ENCODE measurements around the gene SLC26A11.

- no peak for TF ChIP-seq MAX (IDR thresholded peaks at IDR 0.05; ENCODE audit: low read depth, low read length)
- no peak for TF ChIP-seq POLR2A (IDR thresholded peaks at IDR 0.05; ENCODE audit: extremely low read depth, insufficient read length)
- no peak for TF ChIP-seq CTCF (IDR thresholded peaks at IDR 0.05; ENCODE audit: low read depth, low read length)
- no peak for TF ChIP-seq MYC (IDR thresholded peaks at IDR 0.05; ENCODE audit: low read depth, low read length)
Observed at GRCh38 chr17:80243526-80244433, 23.6 kb downstream of the SLC26A11 start.
